GM12801 (cell line): Measurements from ENCODE around the gene PNMA6F.

Experiments
- CTCF ChIP-seq: IDR thresholded peaks from one replicate; pipeline ENCODE4 v1.5.1; 2011; ENCODE audit warnings: control low read depth; ENCODE audit not compliant: insufficient read length; ENCODE audit errors: extremely low read depth

PNMA6F gene

GRCh38 chrX:153305972-153306371 lies 15.6 kb downstream of the PNMA6F start:
- TF ChIP-seq CTCF, result no peak

- no peak for TF ChIP-seq CTCF
Observed at GRCh38 chrX:153304988-153305736, 16.4 kb downstream of the PNMA6F start.

GRCh38 chrX:153303276-153304262 lies 18.0 kb downstream of the PNMA6F start:
- TF ChIP-seq CTCF, result no peak

GRCh38 chrX:153302796-153303195 lies 18.8 kb downstream of the PNMA6F start:
- TF ChIP-seq CTCF, result no peak

DNA sequence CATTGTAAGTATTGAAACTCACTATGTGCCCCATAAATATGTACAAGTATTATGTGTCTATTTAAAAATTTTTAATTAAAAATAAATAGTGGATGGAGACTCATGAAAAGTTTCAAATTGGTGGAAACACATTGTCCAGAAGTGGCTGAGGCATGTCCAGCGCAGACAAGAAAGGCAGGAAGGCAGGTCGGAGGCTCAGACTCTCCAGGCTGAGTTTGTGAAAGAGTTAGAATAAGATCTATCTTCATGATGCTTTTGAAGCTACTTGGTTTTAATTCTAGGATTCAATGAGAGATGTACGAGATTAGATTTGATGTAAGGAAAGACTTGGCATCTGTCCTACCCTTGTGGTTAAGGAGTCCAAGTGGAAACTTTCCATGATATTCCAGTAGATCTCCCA lies 19.8 kb downstream of the PNMA6F start:
- no peak for TF ChIP-seq CTCF

GRCh38 chrX:153299855-153300254 lies 21.7 kb downstream of the PNMA6F start:
- TF ChIP-seq CTCF, result no peak

GRCh38 chrX:153297376-153297775 lies 24.2 kb downstream of the PNMA6F start:
- TF ChIP-seq CTCF, result no peak
